ENCODE data around the gene PANK4.
"Not testable (repeated sequence)": the region's sequence is repeated elsewhere in the genome, so short reads cannot be mapped to it uniquely, and the experiment has no call there.

The PANK4 gene

GRCh38 chr1:2554621-2555387 lies 28.4 kb upstream of the PANK4 start:
- no peak for TF ChIP-seq POLR2A (IDR thresholded peaks at IDR 0.05; ENCODE audit: low read depth, low read length)
- no peak for DNase-seq (ENCODE audit: insufficient read length, low spot score)
- no peak for FAIRE-seq

GRCh38 chr1:2553871-2554620 lies 27.6 kb upstream of the PANK4 start:
- no peak for DNase-seq (ENCODE audit: insufficient read length, low spot score)
- no peak for FAIRE-seq
- TF ChIP-seq POLR2A (IDR thresholded peaks at IDR 0.05; ENCODE audit: low read depth, low read length): no peak

GRCh38 chr1:2553076-2553475 lies 26.7 kb upstream of the PANK4 start:
- FAIRE-seq; DNase-seq (ENCODE audit: insufficient read length, low spot score): not testable (repeated sequence)

- TF ChIP-seq POLR2A (IDR thresholded peaks at IDR 0.05; ENCODE audit: low read depth, low read length): no peak
- DNase-seq (ENCODE audit: insufficient read length, low spot score): no peak
- no peak for FAIRE-seq
These were observed 25.8 kb upstream of the PANK4 start for GRCh38 chr1:2552189-2552588.

- not testable (repeated sequence) for FAIRE-seq; DNase-seq (ENCODE audit: insufficient read length, low spot score)
These were observed 25.1 kb upstream of the PANK4 start for GRCh38 chr1:2551544-2551943.

GRCh38 chr1:2550309-2550861 lies 24.0 kb upstream of the PANK4 start:
- not testable (repeated sequence) for DNase-seq (ENCODE audit: insufficient read length, low spot score); FAIRE-seq

- FAIRE-seq: not testable (repeated sequence)
These were observed 23.1 kb upstream of the PANK4 start for GRCh38 chr1:2549367-2550029.

GRCh38 chr1:2548068-2548589 lies 21.7 kb upstream of the PANK4 start:
- DNase-seq (ENCODE audit: insufficient read length, low spot score) (peak; percentile 78), FAIRE-seq (no peak)
- TF ChIP-seq POLR2A (IDR thresholded peaks at IDR 0.05; ENCODE audit: low read depth, low read length): no peak

More at GRCh38 chr1:2549367-2550029, 23.1 kb upstream of the PANK4 start:
- not testable (repeated sequence) for DNase-seq (ENCODE audit: insufficient read length, low spot score)

GRCh38 chr1:2547210-2548067 lies 21.0 kb upstream of the PANK4 start:
- DNase-seq (ENCODE audit: insufficient read length, low spot score): peak; percentile 52
- TF ChIP-seq POLR2A (IDR thresholded peaks at IDR 0.05; ENCODE audit: low read depth, low read length): no peak
- no peak for FAIRE-seq

GRCh38 chr1:2546515-2547209 lies 20.3 kb upstream of the PANK4 start:
- FAIRE-seq (peak; percentile 53), DNase-seq (ENCODE audit: insufficient read length, low spot score) (peak; percentile 93)
- TF ChIP-seq POLR2A (IDR thresholded peaks at IDR 0.05; ENCODE audit: low read depth, low read length): peak; percentile 44; the same call in 1 of the 2 replicates

GRCh38 chr1:2545754-2546514 lies 19.5 kb upstream of the PANK4 start:
- no peak for FAIRE-seq
- TF ChIP-seq POLR2A (IDR thresholded peaks at IDR 0.05; ENCODE audit: low read depth, low read length): peak; percentile 57; the same call in 1 of the 2 replicates
- peak; percentile 90 for DNase-seq (ENCODE audit: insufficient read length, low spot score)
